HG03066 (cell line): ENCODE data around the gene CXCR5.
A peak's percentile ranks its signal among the peaks of the same experiment; 100 is the strongest.

Source experiments
- ATAC-seq: cut with Tn5 transposase; IDR thresholded peaks from one replicate; pipeline ENCODE4 v1.9.1; 2021; ENCODE audit warnings: low read depth; ENCODE audit not compliant: unreplicated experiment

The CXCR5 gene

GRCh38 chr11:118923721-118924587, 40.3 kb downstream of the CXCR5 start:
- ATAC-seq = no peak

GRCh38 chr11:118924591-118925585, 41.2 kb downstream of the CXCR5 start:
- ATAC-seq = no peak

GRCh38 chr11:118927554-118928100, 43.9 kb downstream of the CXCR5 start:
- no peak for ATAC-seq

GRCh38 chr11:118928101-118928869, 44.6 kb downstream of the CXCR5 start:
- ATAC-seq = peak; percentile 32

- no peak for ATAC-seq
Observed at GRCh38 chr11:118928870-118929500, 45.3 kb downstream of the CXCR5 start.

- no peak for ATAC-seq
Observed at GRCh38 chr11:118929501-118930093, 45.9 kb downstream of the CXCR5 start.

- ATAC-seq = no peak
Observed at GRCh38 chr11:118930094-118930712, 46.5 kb downstream of the CXCR5 start.

- ATAC-seq = no peak
Observed at GRCh38 chr11:118931571-118931970, 47.9 kb downstream of the CXCR5 start.

- ATAC-seq = no peak
Observed at GRCh38 chr11:118933486-118933885, 49.8 kb downstream of the CXCR5 start.

- ATAC-seq = no peak
Observed at GRCh38 chr11:118935376-118935775, 51.7 kb downstream of the CXCR5 start.

- no peak for ATAC-seq
Observed at GRCh38 chr11:118938491-118939403, 55.1 kb downstream of the CXCR5 start.

GRCh38 chr11:118939404-118939915, 55.8 kb downstream of the CXCR5 start:
- ATAC-seq = no peak

- no peak for ATAC-seq
Observed at GRCh38 chr11:118939953-118940598, 56.4 kb downstream of the CXCR5 start.

- no peak for ATAC-seq
Observed at GRCh38 chr11:118947091-118947490, 63.4 kb downstream of the CXCR5 start.
